CD4-positive, alpha-beta T cell (primary cell): ENCODE results near the gene HYI. TPM values are rescaled to one million over a fixed set of nuclear protein-coding genes. Genes with fewer than 3 reads are reported as not detected.

Experiments
- ATAC-seq: fragments of 200-7000 bp; cut with Tn5 transposase; one replicate; pipeline ENCODE4 v1.10.0; 2022; ENCODE audit warnings: mild to moderate bottlenecking; ENCODE audit not compliant: poor library complexity
- CTCF ChIA-PET: fragments of 350-600 bp; sonication (Branson Sonifier 250); formaldehyde crosslinking; loops from one replicate; lab custom pipeline; 2021; ENCODE audit warnings: antibody characterized with exemption, inconsistent platforms; lab: Charles Lee
- POLR2A ChIA-PET: fragments of 350-600 bp; sonication (Branson Sonifier 250); formaldehyde crosslinking; loops from one replicate; lab custom pipeline; 2021; ENCODE audit warnings: antibody characterized with exemption, inconsistent platforms; lab: Charles Lee
- DNase-seq, 14 experiments: peaks; one replicate each; pipeline ENCODE4 v3.0.0-alpha.2; 2013 to 2020; ENCODE audit warnings: mixed read lengths in 2 of 14
- H3K27ac ChIP-seq, 2 donors: one replicate each; pipeline versions ENCODE4 v1.5.1 to v1.7.0; 2013; ENCODE audit warnings: low read length in 2 of 2, low read depth in 1 of 2, mild to moderate bottlenecking in 1 of 2
- H3K27me3 ChIP-seq, 2 experiments: 1 replicate in 1 of 2; 2 replicates in 1 of 2; pipeline versions ENCODE4 v1.6.1 to v1.7.0; 2013; ENCODE audit warnings: low read length in 2 of 2, control low read depth in 1 of 2, mild to moderate bottlenecking in 1 of 2, moderate library complexity in 1 of 2; ENCODE audit not compliant: insufficient read depth in 2 of 2, control insufficient read depth in 1 of 2
- H3K36me3 ChIP-seq: one replicate; pipeline ENCODE4 v1.6.1; 2013; ENCODE audit warnings: low read length, control low read depth; ENCODE audit not compliant: insufficient read depth
- H3K4me1 ChIP-seq: one replicate; pipeline ENCODE4 v1.6.1; 2013; ENCODE audit warnings: low read length, control low read depth; ENCODE audit not compliant: insufficient read depth
- H3K4me3 ChIP-seq: one replicate; pipeline ENCODE4 v1.5.1; 2013; ENCODE audit warnings: mild to moderate bottlenecking, low read length, moderate library complexity
- H3K9me3 ChIP-seq, 2 experiments: 1 replicate in 1 of 2; 2 replicates in 1 of 2; pipeline versions ENCODE4 v1.6.1 to v1.7.0; 2013; ENCODE audit warnings: low read length in 2 of 2, mild to moderate bottlenecking in 2 of 2, control low read depth in 1 of 2, moderate library complexity in 1 of 2; ENCODE audit not compliant: control insufficient read depth in 1 of 2, insufficient read depth in 1 of 2
- H3K27ac Mint-ChIP-seq: one replicate; pipeline ENCODE4 v1.8.0; 2020; ENCODE audit warnings: mixed read lengths
- H3K27me3 Mint-ChIP-seq: one replicate; pipeline ENCODE4 v1.8.0; 2021; ENCODE audit warnings: mixed read lengths
- H3K36me3 Mint-ChIP-seq: one replicate; pipeline ENCODE4 v1.8.0; 2021; ENCODE audit warnings: low read depth, mixed read lengths
- H3K4me1 Mint-ChIP-seq: one replicate; pipeline ENCODE4 v1.8.0; 2021; ENCODE audit warnings: low read depth, mixed read lengths
- H3K4me3 Mint-ChIP-seq: one replicate; pipeline ENCODE4 v1.8.0; 2020; ENCODE audit warnings: mild to moderate bottlenecking, mixed read lengths
- H3K9me3 Mint-ChIP-seq: one replicate; pipeline ENCODE4 v1.8.0; 2020; ENCODE audit warnings: mixed read lengths
- CTCF ChIP-seq: fragments of 200-600 bp; IDR thresholded peaks from one replicate; pipeline ENCODE4 v1.8.0; 2022; ENCODE audit warnings: antibody characterized with exemption, mild to moderate bottlenecking
- intact Hi-C, 2 experiments: fragments of 100-400 bp; cut with DNase I in 1 of 2; cut with micrococcal nuclease in 1 of 2; formaldehyde crosslinking; loops; one replicate each; pipeline versions ENCODE4 v1.15.1 to v1.9.0; 2023 to 2025; cut with DNase I, micrococcal nuclease
- total RNA-seq, 174 experiments: library from RNA in 2 of 174; stranded (reverse) in 2 of 174; gene quantifications; one replicate each; pipeline ENCODE4 v1.2.3 and lab custom pipeline; 2021 to 2026

HYI gene
- total RNA-seq, 2 experiments from 2014 or later = 26.1 to 31.6 TPM

GRCh38 chr1:43451701-43452532 is 1.8 kb downstream of the HYI start:
- DNase-seq (no peak), ATAC-seq (no peak)
- Histone ChIP-seq H3K4me1 (peaks cover 18% of the 10 kb centered on the region), H3K27ac (no peak overlapping the region), H3K27me3 (peaks cover 0 to 6% of the 10 kb centered on the region in 2 experiments), H3K9me3 (no peaks in the 10 kb centered on the region), H3K4me3 (no peak overlapping the region), H3K36me3 (peaks cover 42% of the 10 kb centered on the region)
- H3K9me3 Mint-ChIP-seq = no peaks in the 10 kb centered on the region
- H3K36me3 Mint-ChIP-seq = peaks cover 56% of the 10 kb centered on the region
- no peak for TF ChIP-seq CTCF
- intact Hi-C loops = loop anchor here in 1 of 2 experiments (5.0 to 10.0 kb wide), 2 partner anchors 65 to 493 kb away; partner anchors contain the start of genes IPO13, MED8 and SZT2
- H3K4me3 Mint-ChIP-seq = peak overlapping the region; percentile 81
- H3K27ac Mint-ChIP-seq = peak overlapping the region; percentile 84
- CTCF ChIA-PET = no interaction called here
- POLR2A ChIA-PET = no interaction called here
- H3K4me1 Mint-ChIP-seq = peaks cover 20% of the 10 kb centered on the region
- peaks cover 6% of the 10 kb centered on the region for H3K27me3 Mint-ChIP-seq

GRCh38 chr1:43451157-43451591 is 2.6 kb downstream of the HYI start:
- CTCF ChIA-PET = no interaction called here
- no peak for TF ChIP-seq CTCF
- no peaks in the 10 kb centered on the region for H3K9me3 Mint-ChIP-seq
- peaks cover 20% of the 10 kb centered on the region for H3K4me1 Mint-ChIP-seq
- intact Hi-C loops = loop anchor here in 1 of 2 experiments (5.0 to 10.0 kb wide), 2 partner anchors 64 to 494 kb away; partner anchors contain the start of genes IPO13, MED8 and SZT2
- H3K4me3 Mint-ChIP-seq = no peak overlapping the region
- DNase-seq = no peak
- H3K27me3 Mint-ChIP-seq = peaks cover under 1% of the 10 kb centered on the region
- Histone ChIP-seq H3K9me3 (no peaks in the 10 kb centered on the region), H3K36me3 (peaks cover 49% of the 10 kb centered on the region), H3K4me1 (peaks cover 18% of the 10 kb centered on the region), H3K27me3 (peaks cover 0 to 6% of the 10 kb centered on the region in 2 experiments), H3K4me3 (no peak overlapping the region), H3K27ac (no peak overlapping the region)
- peaks cover 64% of the 10 kb centered on the region for H3K36me3 Mint-ChIP-seq
- no peak for ATAC-seq
- peak overlapping the region; percentile 84 for H3K27ac Mint-ChIP-seq
- POLR2A ChIA-PET = no interaction called here

DNA sequence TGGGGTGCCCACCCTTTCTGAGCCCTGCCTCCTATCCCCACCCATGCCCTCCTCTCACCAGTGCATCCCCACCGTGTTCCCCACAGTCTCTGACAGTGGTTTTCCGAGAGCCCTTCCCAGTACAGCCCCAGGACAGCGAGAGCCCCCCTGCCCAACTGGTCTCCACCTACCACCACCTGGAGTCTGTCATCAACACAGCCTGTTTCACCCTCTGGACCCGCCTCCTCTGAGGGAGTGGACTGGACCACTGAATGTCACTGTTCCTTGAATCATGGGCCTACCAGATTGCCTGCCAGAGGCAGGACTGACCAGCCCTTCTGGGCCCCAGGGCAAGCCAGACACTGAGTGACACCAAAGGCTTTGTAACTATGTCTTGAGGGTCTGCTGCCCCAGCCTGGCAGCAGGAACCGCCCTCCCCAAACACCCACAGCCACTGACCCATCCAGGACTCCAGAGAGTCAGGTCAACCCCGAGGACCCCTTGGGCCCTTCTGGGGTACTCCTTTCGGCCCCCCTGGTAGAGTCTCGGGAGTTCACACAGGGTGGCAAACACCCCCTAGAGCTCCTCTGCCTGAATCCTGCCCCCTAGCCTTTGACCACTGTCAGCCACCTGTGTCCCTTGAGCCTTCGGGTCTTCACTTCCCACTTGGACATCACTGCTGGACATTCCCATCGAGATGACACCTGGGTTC is 3.3 kb downstream of the HYI start:
- ChIA-PET CTCF (no interaction called here), POLR2A (no interaction called here)
- Histone ChIP-seq H3K27ac (no peak overlapping the region), H3K36me3 (peaks cover 57% of the 10 kb centered on the region), H3K9me3 (no peaks in the 10 kb centered on the region), H3K4me3 (no peak overlapping the region), H3K27me3 (peaks cover 0 to 5% of the 10 kb centered on the region in 2 experiments), H3K4me1 (peaks cover 18% of the 10 kb centered on the region)
- Mint-ChIP-seq H3K4me1 (peaks cover 20% of the 10 kb centered on the region), H3K27ac (no peak overlapping the region), H3K27me3 (no peaks in the 10 kb centered on the region), H3K36me3 (peaks cover 72% of the 10 kb centered on the region), H3K4me3 (no peak overlapping the region), H3K9me3 (no peaks in the 10 kb centered on the region)
- DNase-seq (peak in 1 of 14 experiments; percentile 17), ATAC-seq (no peak)
- no peak for TF ChIP-seq CTCF
- intact Hi-C loops = loop anchor here in 1 of 2 experiments (5.0 to 10.0 kb wide), 2 partner anchors 63 to 494 kb away; partner anchors contain the start of genes IPO13, MED8 and SZT2
